ENCODE results near the gene KCNA3.

- TF ChIP-seq TAF1 (IDR thresholded peaks at IDR 0.05; ENCODE audit: borderline replicate concordance, insufficient read depth, low read length) (no peak), REST (IDR thresholded peaks at IDR 0.05; ENCODE audit: insufficient read depth in 1 of 2, low read depth in 2 of 2, low read length in 2 of 2) (no peak), SIN3A (IDR thresholded peaks at IDR 0.05; ENCODE audit: borderline replicate concordance, insufficient read depth, low read length) (no peak), POLR2AphosphoS5 (IDR thresholded peaks at IDR 0.05; ENCODE audit: low read depth, low read length) (no peak)
These were observed 15.1 kb upstream of the KCNA3 start for GRCh38 chr1:110689868-110690267.

Measured in PFSK-1 (cell line).